NCI-H748 (cell line): ENCODE data around the gene VASH2.
"Not testable (repeated sequence)": the region's sequence is repeated elsewhere in the genome, so short reads cannot be mapped to it uniquely, and the experiment has no call there.

Experiments
- DNase-seq: peaks from one replicate; lab custom pipeline; 2025; ENCODE audit not compliant: unreplicated experiment; lab: John Stamatoyannopoulos, UW

VASH2 gene

DNA sequence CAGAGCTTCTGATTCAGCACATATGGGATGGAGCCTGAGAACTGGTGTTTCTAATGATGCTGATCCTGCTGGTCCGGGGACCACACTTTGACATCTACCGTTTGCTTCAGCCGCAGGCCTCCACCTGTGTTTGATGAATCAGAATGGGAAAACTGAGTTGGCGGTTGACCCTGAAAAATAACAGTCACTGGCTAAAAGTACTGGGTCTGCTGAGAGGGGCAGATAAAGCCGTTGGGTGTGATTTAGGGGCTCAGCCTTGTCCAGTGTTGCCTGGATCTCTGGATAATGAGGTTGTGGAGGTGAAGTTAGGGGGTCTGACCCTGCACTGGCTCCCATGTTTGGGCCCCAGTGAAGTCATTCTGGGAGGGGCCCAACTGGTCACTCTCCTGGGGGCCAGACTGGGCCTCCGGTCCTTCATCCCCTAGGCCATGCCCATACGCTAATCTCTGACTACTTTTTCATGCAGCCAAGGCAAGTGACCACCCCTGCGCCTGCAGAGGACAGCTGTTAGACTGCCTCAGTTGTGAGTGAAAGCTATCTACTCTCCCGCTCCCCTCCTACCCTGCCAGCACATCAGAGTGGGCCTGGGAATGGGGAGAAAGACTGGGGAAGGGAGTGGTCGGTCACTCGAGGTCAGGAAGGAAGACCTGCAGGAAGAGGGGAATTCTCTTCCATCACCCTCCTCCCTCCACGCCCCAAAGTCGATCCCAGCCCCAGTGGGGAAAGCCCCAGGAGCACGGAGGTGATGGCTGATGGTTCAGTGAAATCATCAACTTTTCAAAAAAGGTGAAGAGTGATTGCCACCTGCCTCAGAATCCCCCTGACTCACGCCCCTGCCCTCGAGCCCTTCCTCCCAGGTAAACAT lies 27.7 kb downstream of the VASH2 start:
- no peak for DNase-seq

DNA sequence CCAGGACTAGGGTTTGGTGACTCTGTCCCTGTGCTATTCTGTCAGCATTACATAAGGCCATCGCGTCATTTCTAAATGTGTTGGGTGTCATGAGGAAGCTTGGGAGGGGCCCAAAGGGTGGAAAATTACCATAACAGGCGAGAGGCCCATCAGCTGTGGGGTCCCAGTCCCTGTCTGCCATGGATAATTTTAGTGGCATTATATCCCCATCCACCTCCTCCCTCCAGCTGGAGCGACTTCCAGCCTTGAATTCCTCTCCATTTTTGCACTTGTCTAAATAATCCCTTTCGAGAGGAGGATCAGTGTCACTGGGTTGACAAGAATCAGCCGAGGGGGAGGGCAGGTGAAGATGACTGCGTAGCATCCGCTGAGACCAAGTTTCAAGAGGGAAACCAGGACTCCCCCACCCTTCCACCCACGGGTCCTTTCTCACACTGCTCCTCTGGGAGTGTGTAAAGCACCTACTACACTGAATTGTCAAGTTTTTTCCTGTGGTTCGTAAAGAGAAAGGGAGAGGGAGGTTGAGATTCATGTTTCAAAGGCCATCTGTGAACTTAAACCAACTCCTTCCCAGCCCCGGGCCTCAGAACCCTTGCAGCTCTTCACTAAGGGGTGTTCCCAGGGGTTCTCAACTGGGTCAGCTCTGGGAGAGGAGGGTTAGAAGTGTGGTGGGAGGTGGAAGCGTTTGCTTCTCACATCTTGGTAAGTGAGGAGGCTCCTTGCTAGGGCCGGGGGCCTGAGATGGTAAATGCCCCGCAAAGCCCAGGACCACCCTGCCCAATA lies 29.2 kb downstream of the VASH2 start:
- DNase-seq, result no peak

DNA sequence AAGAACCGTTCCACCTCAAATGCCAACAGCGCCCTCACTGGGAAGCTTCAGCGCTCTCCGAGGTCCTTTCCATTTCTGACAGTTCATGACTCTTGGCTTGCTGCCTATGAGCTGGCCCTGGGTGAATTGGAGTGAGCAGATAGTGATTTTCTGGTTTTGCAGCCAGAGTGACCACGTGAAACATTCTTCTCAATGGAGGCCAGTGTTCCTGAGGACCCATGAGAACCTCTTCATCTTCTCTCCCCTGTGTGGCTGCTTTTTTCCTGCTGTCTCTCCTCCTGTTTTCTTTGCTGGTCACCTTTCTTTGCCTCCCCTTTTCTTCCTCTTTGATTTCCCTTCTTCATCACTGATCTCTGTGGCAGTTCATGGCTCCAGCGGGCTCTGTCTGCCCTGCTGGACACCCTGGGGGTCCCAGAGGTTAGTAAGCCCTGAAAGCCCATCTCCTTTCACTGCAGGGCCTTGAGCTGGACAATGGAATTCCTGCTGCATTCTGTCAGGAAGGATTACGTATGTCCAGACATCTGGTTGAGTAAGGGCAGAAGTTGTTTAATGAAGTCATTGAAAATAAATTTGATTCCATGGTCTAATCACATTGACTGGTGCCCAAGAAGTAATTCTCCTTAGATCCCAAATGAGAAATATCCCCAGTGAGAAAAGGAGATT lies 29.9 kb downstream of the VASH2 start:
- DNase-seq, result no peak

DNA sequence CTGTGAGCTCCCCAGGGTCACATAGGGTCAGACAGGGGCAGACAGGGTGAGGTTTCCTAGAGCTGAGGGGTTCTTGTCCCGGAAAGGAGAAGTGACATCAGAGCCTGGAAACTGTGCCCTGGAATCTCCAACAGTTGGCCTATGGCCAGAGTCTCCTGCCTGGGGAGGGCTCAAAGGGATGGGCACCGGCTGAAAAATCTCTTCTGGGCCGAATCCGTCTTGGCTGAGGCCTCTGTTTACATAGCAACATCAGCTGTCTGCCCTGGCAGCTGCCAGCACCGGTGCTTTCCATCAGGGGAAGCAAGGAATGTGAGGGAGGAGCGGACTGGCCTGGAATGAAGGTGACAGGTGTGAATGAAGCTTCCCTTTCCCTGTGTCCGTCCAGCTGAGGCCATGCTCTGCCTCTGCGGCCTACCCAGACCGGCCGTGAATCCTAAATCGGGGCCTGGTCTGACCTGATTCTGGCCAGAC lies 30.7 kb downstream of the VASH2 start:
- peak; percentile 2 for DNase-seq

DNA sequence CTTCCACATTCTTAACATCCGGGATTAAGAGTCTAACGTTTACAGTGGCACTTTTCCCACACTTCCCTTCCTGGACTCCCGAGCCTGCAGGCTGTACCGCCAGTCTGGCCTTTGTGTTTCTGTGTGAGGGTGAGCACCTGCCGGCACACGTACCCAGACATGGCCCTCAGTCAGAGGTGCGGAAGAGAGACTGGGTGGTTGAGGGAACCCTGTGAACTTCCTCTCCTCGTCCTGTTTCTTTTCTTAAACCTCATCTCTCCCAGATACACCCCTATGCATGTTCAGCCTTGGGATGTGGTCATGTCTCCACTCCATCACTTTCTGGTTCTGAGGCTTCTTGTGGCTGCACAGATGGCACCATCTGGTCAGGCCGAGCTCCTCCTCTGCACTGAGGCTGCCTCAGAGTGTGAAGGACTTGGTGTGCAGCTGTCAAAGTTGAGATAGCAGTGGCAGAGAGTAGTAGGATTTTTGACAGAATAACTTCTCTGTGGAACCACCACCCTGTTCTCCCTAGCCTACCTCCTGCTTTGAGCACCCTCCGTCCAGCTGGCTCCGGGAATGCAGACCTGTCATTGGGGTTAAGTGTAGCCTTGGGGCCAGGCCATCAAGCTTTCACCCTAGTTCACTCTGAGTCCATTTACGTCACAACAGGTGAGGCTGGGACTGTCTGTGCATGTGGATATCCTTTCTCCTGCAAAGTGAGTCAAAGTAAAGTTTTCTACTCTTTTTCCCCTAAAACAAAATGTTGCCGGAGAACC lies 31.4 kb downstream of the VASH2 start:
- no peak for DNase-seq

DNA sequence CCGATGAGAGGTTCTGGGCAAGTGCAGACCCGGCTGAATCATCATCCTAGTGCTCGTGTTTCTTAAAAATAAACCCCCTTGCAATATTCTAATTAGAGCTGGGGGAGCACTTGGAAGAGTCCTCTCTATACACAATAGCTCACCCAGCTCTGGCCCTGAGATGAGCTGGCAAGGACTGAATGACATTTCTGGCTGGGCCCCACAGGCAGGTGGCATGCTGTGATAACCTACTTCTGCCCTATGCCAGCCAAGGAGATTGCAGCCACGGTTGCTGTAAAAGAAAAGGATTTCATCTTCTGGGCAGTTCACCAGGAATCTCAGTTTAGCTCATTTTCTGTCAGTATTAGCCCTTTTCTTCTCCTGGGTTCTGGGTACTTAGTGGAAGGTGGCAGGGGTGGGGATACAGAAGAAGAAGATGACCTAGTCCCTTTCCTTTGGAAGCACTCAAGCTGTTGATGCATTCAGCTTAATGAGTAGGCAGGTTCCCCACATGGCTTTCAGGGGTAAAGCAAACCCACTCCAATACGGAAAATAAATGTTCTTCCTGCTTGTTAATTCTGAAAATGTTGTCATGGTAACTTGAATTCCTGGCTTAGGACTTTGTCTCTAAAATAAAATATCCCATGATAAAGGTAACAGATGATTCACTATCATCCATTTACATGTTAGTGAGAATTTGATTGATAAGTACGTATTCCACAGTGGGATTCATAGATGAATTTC lies 32.2 kb downstream of the VASH2 start:
- DNase-seq, result no peak

DNA sequence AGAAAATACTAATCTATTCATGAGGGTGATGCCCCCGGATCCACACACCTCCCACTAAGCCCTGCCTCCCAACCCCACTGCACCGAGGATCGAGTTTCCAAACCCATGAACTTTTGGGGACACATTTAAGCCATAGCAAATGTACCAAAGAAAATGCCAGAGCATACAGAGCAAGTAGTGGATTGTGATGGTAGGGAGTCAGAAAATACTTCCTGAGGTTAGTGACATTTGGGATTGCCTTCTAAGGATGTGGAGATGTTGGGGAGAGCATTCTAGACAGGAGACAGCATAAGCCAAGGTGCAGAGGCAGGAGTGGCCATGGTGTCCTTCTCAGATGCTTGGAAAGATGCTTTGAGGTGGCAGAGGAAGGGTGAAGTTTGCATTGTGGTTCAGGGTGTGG lies 33.1 kb downstream of the VASH2 start:
- DNase-seq, result no peak

DNA sequence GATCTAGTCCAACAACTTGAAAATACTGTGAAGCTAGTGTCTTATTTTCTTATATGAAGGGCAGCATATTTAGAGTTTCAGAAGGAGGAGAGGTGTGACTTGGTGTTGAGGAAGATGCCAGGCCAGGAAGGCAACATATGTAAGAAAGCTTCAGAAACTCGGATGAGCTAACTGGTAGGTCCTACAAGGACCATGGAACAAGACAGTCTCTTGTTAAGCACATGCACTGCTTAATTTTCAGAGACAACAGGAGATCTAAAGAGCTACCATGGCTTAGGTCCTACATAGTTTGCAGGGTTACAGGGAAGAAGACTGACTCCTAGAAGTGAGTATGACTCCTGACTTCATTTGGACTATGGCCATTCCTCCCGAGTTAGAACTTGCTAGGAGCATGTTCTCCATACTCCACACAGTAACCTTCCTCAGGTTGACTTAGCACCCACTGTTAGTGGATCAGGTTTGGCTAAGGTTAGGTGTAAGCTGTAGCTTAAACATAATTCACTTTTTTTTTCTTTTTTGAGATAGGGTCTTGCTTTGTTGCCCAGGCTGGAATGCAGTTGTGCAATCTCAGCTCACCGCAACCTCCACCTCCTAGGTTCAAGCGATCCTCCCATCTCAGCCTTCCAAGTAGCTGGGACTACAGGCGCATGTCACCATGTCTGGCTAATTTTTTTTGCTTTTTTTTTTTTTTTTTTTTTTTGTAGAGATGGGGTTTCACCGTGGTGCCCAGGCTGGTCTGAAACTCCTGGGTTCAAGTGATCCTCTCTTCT lies 34.4 kb downstream of the VASH2 start:
- no peak for DNase-seq

DNA sequence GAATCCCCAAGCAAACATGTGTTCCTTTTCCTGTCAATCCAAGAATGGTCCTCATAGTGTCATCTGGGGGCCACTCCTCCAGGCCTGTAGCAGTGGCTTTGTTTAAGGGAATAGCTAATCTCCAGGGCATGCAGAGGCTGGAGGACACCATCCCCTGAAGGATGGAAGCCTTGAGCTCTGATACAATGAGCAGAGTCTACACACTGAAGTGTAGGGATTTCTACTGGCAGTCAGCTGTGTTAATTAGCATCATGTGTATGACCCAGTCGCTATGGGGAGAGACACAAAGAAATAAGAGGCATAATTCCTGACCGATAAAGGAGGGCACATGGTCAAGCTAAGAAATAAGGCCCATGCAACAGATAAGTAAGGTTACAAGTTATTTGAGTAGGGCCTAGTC lies 36.2 kb downstream of the VASH2 start:
- no peak for DNase-seq

DNA sequence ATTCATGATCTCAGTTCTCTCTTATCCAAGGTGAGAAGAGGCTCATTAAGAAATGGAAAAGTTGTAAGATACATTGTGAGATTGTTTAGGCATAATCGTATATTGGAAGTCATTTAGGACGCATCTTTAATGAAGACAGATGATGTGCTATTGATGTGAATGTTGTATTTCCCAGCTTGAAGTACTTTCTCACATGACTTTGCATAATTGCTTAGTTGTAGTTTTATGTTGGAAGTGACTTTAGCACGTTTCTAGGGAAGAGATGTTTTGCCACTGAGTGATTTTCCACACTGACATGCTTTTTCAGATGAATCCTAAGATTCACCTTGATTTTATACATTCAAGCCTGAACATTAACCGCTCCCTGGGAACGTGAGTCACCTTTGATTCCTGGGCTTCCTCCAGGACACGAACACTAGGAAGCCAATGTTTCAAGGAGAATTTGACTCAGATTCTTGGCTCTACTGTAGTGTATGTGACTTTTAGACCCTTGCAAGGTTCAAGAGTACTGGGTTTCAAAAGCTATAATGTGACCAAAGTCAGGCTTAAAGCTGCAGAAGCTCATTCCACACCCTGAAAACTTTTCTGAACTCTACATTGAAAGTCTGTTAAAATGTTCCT lies 37.5 kb downstream of the VASH2 start:
- DNase-seq, result no peak

DNA sequence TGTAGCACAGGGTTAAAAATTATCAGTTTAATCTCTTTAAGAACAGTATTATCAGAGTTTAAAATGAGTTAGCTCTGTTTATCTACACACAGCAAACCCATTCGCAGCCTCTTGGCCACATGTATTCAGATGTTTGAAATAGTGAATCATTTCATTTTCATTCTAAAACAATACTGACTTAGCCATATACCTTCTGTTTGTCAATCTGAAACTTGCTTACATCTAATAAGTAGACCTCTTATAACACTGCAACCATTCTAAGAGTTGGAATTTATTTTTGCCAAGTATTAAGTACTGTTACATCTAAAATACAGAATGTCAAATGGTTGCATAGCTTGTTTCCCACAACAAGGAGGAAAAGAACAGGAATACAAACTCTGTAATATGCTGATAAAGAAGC lies 39.9 kb downstream of the VASH2 start:
- no peak for DNase-seq

DNA sequence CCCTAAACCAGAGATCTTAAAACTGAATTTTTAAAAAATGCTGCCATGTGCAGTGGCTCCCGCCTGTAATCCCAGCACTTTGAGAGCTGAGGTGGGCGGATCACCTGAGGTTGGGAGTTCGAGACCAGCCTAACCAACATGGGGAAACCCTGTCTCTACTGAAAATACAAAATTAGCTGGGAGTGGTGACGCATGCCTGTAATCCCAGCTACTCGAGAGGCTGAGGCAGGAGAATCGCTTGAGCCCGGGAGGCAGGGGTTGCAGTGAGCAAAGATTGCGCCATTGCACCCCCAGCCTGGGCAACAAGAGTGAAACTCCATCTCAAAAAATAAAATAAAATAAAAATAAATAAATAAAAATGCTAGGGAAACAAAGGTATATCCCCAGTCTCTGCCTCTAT lies 43.6 kb downstream of the VASH2 start:
- DNase-seq, result not testable (repeated sequence)

DNA sequence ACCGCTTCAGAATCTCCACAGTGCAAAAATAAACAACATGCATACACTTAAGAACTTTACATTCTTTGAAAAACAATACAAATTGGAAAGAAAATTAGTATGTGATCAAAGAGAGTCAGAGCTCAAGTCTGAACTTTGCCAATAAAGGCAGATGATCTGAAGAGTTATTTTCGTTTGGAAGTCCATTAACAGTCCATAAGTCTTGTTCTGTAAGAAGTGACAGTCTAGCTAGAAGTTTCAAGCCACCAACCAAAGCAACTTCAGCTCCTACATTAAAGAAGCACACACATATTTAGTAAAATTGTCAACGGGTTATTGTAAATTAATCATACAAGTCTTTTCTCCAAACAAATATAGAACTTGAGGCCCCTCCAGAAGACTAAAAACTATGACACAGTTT lies 44.6 kb downstream of the VASH2 start:
- DNase-seq, result no peak

DNA sequence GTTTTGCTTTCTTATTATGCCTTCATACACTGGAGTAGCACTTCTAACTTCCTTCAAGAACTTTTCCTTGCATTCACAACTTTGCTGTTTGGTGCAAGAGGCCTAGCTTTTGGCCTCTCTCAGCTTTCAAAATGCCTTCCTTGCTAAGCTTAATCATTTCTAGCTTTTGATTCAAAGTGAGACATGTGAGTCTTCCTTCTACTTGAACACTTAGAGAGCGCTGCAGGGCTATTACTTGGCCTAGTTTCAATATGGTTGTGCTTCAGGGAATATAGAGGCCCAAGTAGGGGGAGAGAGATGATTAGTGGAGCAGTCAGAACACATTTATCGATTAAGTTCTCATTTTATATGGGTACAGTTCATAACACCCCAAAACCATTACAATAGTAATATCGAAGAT lies 52.9 kb downstream of the VASH2 start:
- DNase-seq, result no peak

DNA sequence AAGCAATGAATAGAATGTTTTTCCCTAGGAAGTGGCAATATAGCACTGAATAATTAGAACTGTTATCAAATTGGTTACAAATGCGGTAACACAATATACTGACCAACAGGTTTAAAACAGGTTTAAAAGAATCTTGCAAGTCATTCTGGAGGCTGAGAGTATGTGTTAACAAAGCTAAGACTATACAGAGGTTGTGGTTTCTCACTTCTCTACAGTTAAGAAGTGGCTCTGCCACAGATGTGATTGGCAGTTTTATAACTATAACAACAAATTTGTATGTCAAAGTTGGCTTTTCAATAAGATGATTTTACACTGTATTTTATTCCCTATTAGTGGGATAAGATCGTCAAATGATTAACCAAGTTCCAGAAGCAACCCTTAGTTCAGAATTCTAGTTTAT lies 58.2 kb downstream of the VASH2 start:
- DNase-seq, result no peak

DNA sequence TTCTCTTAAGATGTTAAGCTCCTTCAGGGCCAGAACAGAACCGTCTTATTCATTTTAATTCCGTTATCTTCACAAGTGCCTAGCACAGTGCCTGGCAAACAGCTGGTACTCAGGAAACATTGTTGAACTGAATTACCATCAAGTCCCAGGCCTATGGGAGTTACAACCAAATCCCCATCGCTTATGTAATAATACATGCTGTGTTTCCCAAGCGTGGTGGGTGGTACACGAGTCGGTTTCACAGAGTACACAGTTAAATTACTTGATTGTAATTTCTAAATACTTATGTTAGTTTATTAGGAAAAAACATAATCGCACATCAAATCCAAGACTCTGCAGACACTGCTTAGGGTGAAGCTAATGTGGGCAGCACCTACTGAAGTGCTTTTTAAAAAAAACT lies 64.3 kb downstream of the VASH2 start:
- peak; percentile 32 for DNase-seq

DNA sequence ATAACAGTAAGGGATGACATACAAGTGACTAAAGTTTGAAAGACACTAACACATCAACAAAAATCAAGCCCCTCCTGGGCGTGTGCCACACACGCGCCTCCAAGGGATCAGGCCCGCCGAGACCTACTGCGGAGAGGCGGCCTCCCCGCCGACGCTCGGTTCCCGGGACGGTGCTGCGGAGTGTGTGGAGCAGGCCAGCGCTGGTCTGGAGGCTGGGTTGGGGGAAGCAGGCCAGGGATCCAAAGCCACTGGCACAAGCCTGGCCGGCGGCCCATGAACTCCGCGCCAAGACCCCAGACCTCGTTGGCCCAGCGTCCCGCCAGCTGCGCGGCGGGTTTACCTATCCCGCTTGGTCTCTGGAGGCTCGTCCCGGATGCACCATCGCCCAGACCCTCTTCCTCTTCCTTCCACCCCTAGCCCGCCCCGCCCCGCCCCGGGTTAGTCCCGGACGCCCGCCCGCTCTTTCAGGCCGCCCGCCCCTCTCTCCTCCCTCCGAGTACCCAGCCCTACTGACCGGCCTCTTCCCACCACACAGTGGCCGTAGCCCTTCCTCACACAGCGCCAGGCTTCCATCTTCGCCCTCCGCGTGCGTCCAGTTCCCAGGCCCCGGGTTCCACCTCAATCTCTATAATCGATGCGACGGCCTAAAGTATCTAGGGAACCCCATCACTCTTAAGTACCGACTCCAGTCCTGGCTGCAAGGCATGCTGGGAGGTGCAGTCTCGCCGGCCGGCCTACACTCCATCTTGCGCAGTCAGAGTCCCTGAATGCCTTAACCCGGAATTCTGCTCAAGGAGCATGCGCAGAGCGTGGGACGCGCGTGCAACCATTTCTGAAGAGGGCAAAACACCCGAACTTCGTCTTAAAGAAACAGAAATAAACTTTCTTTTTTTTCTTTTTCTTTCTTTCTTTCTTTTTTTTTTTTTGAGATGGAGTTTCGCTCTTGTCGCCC lies 65.0 kb downstream of the VASH2 start, which contains the start of gene ANGEL2:
Gene ANGEL2 (minus strand): TSS at position 769 of the 952 bp plus-strand sequence. CDS start 196 bp downstream, at position 573.
- peak; percentile 96 for DNase-seq
